GM23338 (cell line): Measurements from ENCODE around the gene DLG2. TPM values are rescaled to one million over a fixed set of nuclear protein-coding genes. Genes with fewer than 3 reads are reported as not detected.

Experiments
- ATAC-seq: fragments of 200-7000 bp; cut with Tn5 transposase; 3 replicates; pipeline ENCODE4 v1.9.1; 2020
- DNase-seq: peaks from one replicate; pipeline ENCODE4 v3.0.0-alpha.2; 2015; ENCODE audit warnings: low spot score
- H2AFZ ChIP-seq: fragments of 200-600 bp; sonication (generic); 2 replicates; pipeline ENCODE4 v1.8.0; 2016; ENCODE audit warnings: antibody characterized with exemption, mild to moderate bottlenecking, moderate library complexity
- H3F3A ChIP-seq: fragments of 200-600 bp; sonication (generic); replicated peaks from 2 replicates; pipeline ENCODE4 v1.8.0; 2017; ENCODE audit warnings: antibody characterized with exemption, mixed run types, low read depth
- H3K27ac ChIP-seq: fragments of 200-600 bp; sonication (generic); 2 replicates; pipeline ENCODE4 v1.6.1; 2016; ENCODE audit warnings: low read depth
- H3K27me3 ChIP-seq: fragments of 200-600 bp; sonication (generic); 2 replicates; pipeline ENCODE4 v1.8.0; 2016; ENCODE audit warnings: mild to moderate bottlenecking, mixed run types, moderate library complexity; ENCODE audit not compliant: insufficient read depth
- H3K36me3 ChIP-seq: fragments of 200-600 bp; sonication (generic); 2 replicates; pipeline ENCODE4 v1.8.0; 2016; ENCODE audit warnings: mild to moderate bottlenecking; ENCODE audit not compliant: insufficient read depth
- H3K4me1 ChIP-seq: fragments of 200-600 bp; sonication (generic); 2 replicates; pipeline ENCODE4 v1.8.0; 2016; ENCODE audit warnings: mild to moderate bottlenecking, moderate library complexity; ENCODE audit not compliant: insufficient read depth
- H3K4me2 ChIP-seq: fragments of 200-600 bp; sonication (generic); 2 replicates; pipeline ENCODE4 v1.7.1; 2017; ENCODE audit warnings: mixed run types
- H3K4me3 ChIP-seq: fragments of 200-600 bp; sonication (generic); 2 replicates; pipeline ENCODE4 v1.6.1; 2016; ENCODE audit warnings: mixed run types
- H3K79me2 ChIP-seq: fragments of 200-600 bp; sonication (generic); replicated peaks from 2 replicates; pipeline ENCODE4 v1.8.0; 2017; ENCODE audit warnings: mild to moderate bottlenecking; ENCODE audit not compliant: insufficient read depth
- H3K9me2 ChIP-seq: fragments of 200-600 bp; sonication (generic); 2 replicates; pipeline ENCODE4 v1.8.0; 2017; ENCODE audit not compliant: insufficient read depth
- H4K20me1 ChIP-seq: fragments of 200-600 bp; sonication (generic); replicated peaks from 2 replicates; pipeline ENCODE4 v1.8.0; 2017; ENCODE audit warnings: mild to moderate bottlenecking; ENCODE audit not compliant: insufficient read depth
- H3K27ac Mint-ChIP-seq: 2 replicates; pipeline ENCODE4 v1.8.0; 2020; ENCODE audit warnings: inconsistent platforms, mild to moderate bottlenecking, moderate library complexity, mixed read lengths
- H3K27me3 Mint-ChIP-seq: 3 replicates; pipeline ENCODE4 v1.8.0; 2022; ENCODE audit warnings: low read depth, mild to moderate bottlenecking, moderate library complexity, mixed read lengths, inconsistent platforms; ENCODE audit not compliant: insufficient read depth, poor library complexity
- H3K36me3 Mint-ChIP-seq: 3 replicates; pipeline ENCODE4 v1.8.0; 2021; ENCODE audit warnings: low read depth, mild to moderate bottlenecking, inconsistent platforms, moderate library complexity, mixed read lengths
- H3K4me1 Mint-ChIP-seq: 3 replicates; pipeline ENCODE4 v1.8.0; 2020; ENCODE audit warnings: mild to moderate bottlenecking, inconsistent platforms, mixed read lengths
- H3K4me3 Mint-ChIP-seq: 3 replicates; pipeline ENCODE4 v1.8.0; 2021; ENCODE audit warnings: moderate library complexity, mild to moderate bottlenecking, inconsistent platforms, mixed read lengths
- H3K9me3 Mint-ChIP-seq: 3 replicates; pipeline ENCODE4 v1.8.0; 2020; ENCODE audit warnings: moderate library complexity, mild to moderate bottlenecking, inconsistent platforms, mixed read lengths
- CREB1 ChIP-seq: fragments of 250-450 bp; sonication (Bioruptor Pico); IDR thresholded peaks from 2 replicates; pipeline ENCODE4 v1.5.0; 2020; ENCODE audit warnings: low read depth, mild to moderate bottlenecking, moderate library complexity
- CTCF ChIP-seq, 2 experiments: fragments of 200-600 bp in 1 of 2; sonication (generic) in 1 of 2; conservative IDR thresholded peaks; 2 replicates each; pipeline versions ENCODE4 v1.5.1 to v1.6.1; 2016 to 2017; ENCODE audit warnings: antibody characterized with exemption in 2 of 2, low read depth in 2 of 2, mild to moderate bottlenecking in 2 of 2, moderate library complexity in 1 of 2
- ETS1 ChIP-seq: IDR thresholded peaks from 2 replicates; pipeline ENCODE4 v1.6.1; 2016; ENCODE audit warnings: antibody characterized with exemption
- EZH2 ChIP-seq: fragments of 200-600 bp; sonication (generic); IDR thresholded peaks from one replicate; pipeline ENCODE4 v1.8.0; 2017; ENCODE audit warnings: antibody characterized with exemption, mild to moderate bottlenecking, low read depth; ENCODE audit not compliant: unreplicated experiment
- EZH2phosphoT487 ChIP-seq: fragments of 200-600 bp; sonication (generic); IDR thresholded peaks from one replicate; pipeline ENCODE4 v1.8.1; 2018; ENCODE audit warnings: antibody characterized with exemption; ENCODE audit not compliant: unreplicated experiment
- JUNB ChIP-seq: IDR thresholded peaks from one replicate; pipeline ENCODE4 v1.6.1; 2016; ENCODE audit warnings: antibody characterized with exemption; ENCODE audit not compliant: unreplicated experiment
- NANOG ChIP-seq: IDR thresholded peaks from 2 replicates; pipeline ENCODE4 v1.6.1; 2016; ENCODE audit warnings: antibody characterized with exemption, borderline replicate concordance
- POLR2AphosphoS5 ChIP-seq: IDR thresholded peaks from 2 replicates; pipeline ENCODE4 v1.6.1; 2016; ENCODE audit warnings: antibody characterized with exemption, low read depth
- REST ChIP-seq: IDR thresholded peaks from one replicate; pipeline ENCODE4 v1.6.1; 2018; ENCODE audit warnings: antibody characterized with exemption; ENCODE audit not compliant: unreplicated experiment
- STAT1 ChIP-seq: IDR thresholded peaks from one replicate; pipeline ENCODE4 v1.6.1; 2016; ENCODE audit warnings: antibody characterized with exemption; ENCODE audit not compliant: unreplicated experiment
- ZNF114 ChIP-seq: fragments of 250-450 bp; sonication (Bioruptor Pico); IDR thresholded peaks from 2 replicates; pipeline ENCODE4 v1.5.0; 2020; ENCODE audit warnings: mild to moderate bottlenecking, moderate library complexity
- ZNF331 ChIP-seq: fragments of 250-450 bp; sonication (Bioruptor Pico); IDR thresholded peaks from 2 replicates; pipeline ENCODE4 v1.5.0; 2020; ENCODE audit warnings: low read depth, mild to moderate bottlenecking, moderate library complexity
- ZNF462 ChIP-seq: fragments of 250-450 bp; sonication (Bioruptor Pico); IDR thresholded peaks from 2 replicates; pipeline ENCODE4 v1.5.0; 2020; ENCODE audit warnings: mild to moderate bottlenecking, moderate library complexity
- polyA plus RNA-seq: library from polyadenylated mRNA; unstranded; fragments of >200 nt; fragmentation: Nextera tagmentation; extraction: Ambion mirVana; gene quantifications from 2 replicates; pipeline ENCODE4 v1.2.1, GENCODE V29; 2016
- total RNA-seq: library from RNA; depleted of rRNA; stranded (reverse); fragments of >200 nt; shearing (Covaris generic); gene quantifications from 2 replicates; pipeline ENCODE4 v1.2.3, GENCODE V29; 2014

DLG2 gene
- total and polyA plus RNA-seq, 2 experiments from 2014 or later, result 19.8 to 21.5 TPM

GRCh38 chr11:85184721-85185120 lies 442.4 kb downstream of the DLG2 start:
- TF ChIP-seq POLR2AphosphoS5, result no peak
- no peak for TF ChIP-seq ZNF331 (CRISPR knock-in tag)
- TF ChIP-seq EZH2phosphoT487, result no peak
- TF ChIP-seq STAT1, result no peak
- no peak for TF ChIP-seq REST
- no peak for TF ChIP-seq CTCF (conservative IDR thresholded peaks at IDR 0.05; ENCODE audit: low read depth in 2 of 2)
- no peak for TF ChIP-seq NANOG
- TF ChIP-seq JUNB, result no peak
- TF ChIP-seq ZNF462 (CRISPR knock-in tag), result no peak
- TF ChIP-seq EZH2, result no peak
- no peak for TF ChIP-seq ETS1
- TF ChIP-seq CREB1 (CRISPR knock-in tag), result no peak
- no peak for TF ChIP-seq ZNF114
- DNase-seq, result no peak
- Histone ChIP-seq H3K27ac (no peak overlapping the region), H3K79me2 (no peaks in the 10 kb centered on the region), H3K4me3 (no peak overlapping the region), H3K27me3 (no peaks in the 10 kb centered on the region), H2AFZ (no peak overlapping the region), H4K20me1 (no peaks in the 10 kb centered on the region), H3K9me2 (no peaks in the 10 kb centered on the region), H3K36me3 (no peaks in the 10 kb centered on the region), H3K4me1 (no peaks in the 10 kb centered on the region), H3F3A (no peaks in the 10 kb centered on the region), H3K4me2 (no peak overlapping the region)
- no peaks in the 10 kb centered on the region for H3K27me3 Mint-ChIP-seq
- H3K9me3 Mint-ChIP-seq, result no peaks in the 10 kb centered on the region; the same call in 2 of the 3 replicates
- H3K27ac Mint-ChIP-seq, result no peak overlapping the region
- H3K36me3 Mint-ChIP-seq, result no peaks in the 10 kb centered on the region
- ATAC-seq, result no peak
- no peak overlapping the region for H3K4me3 Mint-ChIP-seq
- H3K4me1 Mint-ChIP-seq, result peaks cover 6% of the 10 kb centered on the region; the same call in 2 of the 3 replicates
